OCI-LY1 (cell line): ENCODE results near the gene MRPL36.

ENCODE experiments used
- H2AFZ ChIP-seq: fragments of 200-600 bp; sonication (generic), shearing (Covaris generic); 2 replicates; pipeline ENCODE4 v1.6.0; 2014; ENCODE audit warnings: antibody characterized with exemption, mild to moderate bottlenecking, low read length
- H3F3A ChIP-seq: fragments of 200-600 bp; sonication (generic), shearing (Covaris generic); 2 replicates; pipeline ENCODE4 v1.6.0; 2014; ENCODE audit warnings: mild to moderate bottlenecking, antibody characterized with exemption, low read length, moderate library complexity; ENCODE audit not compliant: insufficient read depth
- H3K27ac ChIP-seq: fragments of 200-600 bp; sonication (generic); 2 replicates; pipeline ENCODE4 v1.5.1; 2014; ENCODE audit warnings: low read length, mixed run types, mild to moderate bottlenecking, low read depth; ENCODE audit not compliant: poor library complexity, severe bottlenecking
- H3K27me3 ChIP-seq: fragments of 200-600 bp; sonication (generic); 2 replicates; pipeline ENCODE4 v1.6.0; 2014; ENCODE audit warnings: antibody characterized with exemption, mild to moderate bottlenecking, low read length, moderate library complexity; ENCODE audit not compliant: insufficient read depth
- H3K36me3 ChIP-seq: fragments of 200-600 bp; sonication (generic); 2 replicates; pipeline ENCODE4 v1.6.1; 2014; ENCODE audit warnings: mild to moderate bottlenecking, antibody characterized with exemption, low read length, moderate library complexity, mixed read lengths; ENCODE audit not compliant: insufficient read depth
- H3K4me1 ChIP-seq: fragments of 200-600 bp; sonication (generic); 2 replicates; pipeline ENCODE4 v1.5.1; 2014; ENCODE audit warnings: mild to moderate bottlenecking, low read length, moderate library complexity; ENCODE audit not compliant: insufficient read depth, severe bottlenecking
- H3K4me2 ChIP-seq: fragments of 200-600 bp; sonication (generic), shearing (Covaris generic); 2 replicates; pipeline ENCODE4 v1.6.1; 2014; ENCODE audit warnings: low read length
- H3K4me3 ChIP-seq: fragments of 200-600 bp; sonication (generic); 2 replicates; pipeline ENCODE4 v1.5.1; 2014; ENCODE audit warnings: low read length, low read depth, mild to moderate bottlenecking, mixed read lengths; ENCODE audit not compliant: poor library complexity, severe bottlenecking
- H3K79me2 ChIP-seq: fragments of 200-600 bp; shearing (Covaris generic); 2 replicates; pipeline ENCODE4 v1.6.1; 2016; ENCODE audit warnings: mixed run types, low read length, mixed read lengths; ENCODE audit not compliant: insufficient read depth
- H3K9ac ChIP-seq: fragments of 200-600 bp; sonication (generic), shearing (Covaris generic); 2 replicates; pipeline ENCODE4 v1.6.1; 2014; ENCODE audit warnings: mild to moderate bottlenecking, low read length, mixed read lengths
- H3K9me2 ChIP-seq: fragments of 200-600 bp; sonication (generic), shearing (Covaris generic); 2 replicates; pipeline ENCODE4 v1.6.1; 2014; ENCODE audit warnings: low read depth, mild to moderate bottlenecking, low read length, mixed read lengths
- H3K9me3 ChIP-seq: fragments of 200-600 bp; shearing (Covaris generic); 2 replicates; pipeline ENCODE4 v1.6.1; 2014; ENCODE audit warnings: low read length, mixed read lengths
- H4K20me1 ChIP-seq: fragments of 200-600 bp; sonication (generic), shearing (Covaris generic); 2 replicates; pipeline ENCODE4 v1.6.0; 2016; ENCODE audit warnings: mild to moderate bottlenecking, low read length; ENCODE audit not compliant: insufficient read depth
- EZH2 ChIP-seq: fragments of 200-600 bp; sonication (generic), shearing (Covaris generic); IDR thresholded peaks from 2 replicates; pipeline ENCODE4 v1.8.0; 2017; ENCODE audit warnings: borderline replicate concordance, mixed run types, mild to moderate bottlenecking, antibody characterized with exemption, low read length, moderate library complexity, mixed read lengths
- TF ChIP-seq, protein P1 (sequence below): fragments of 200-600 bp; sonication (generic), shearing (Covaris generic); IDR thresholded peaks from 2 replicates; pipeline ENCODE4 v1.5.1; 2017; ENCODE audit warnings: mild to moderate bottlenecking, antibody characterized with exemption, low read length, moderate library complexity, mixed read lengths

MRPL36 gene

DNA sequence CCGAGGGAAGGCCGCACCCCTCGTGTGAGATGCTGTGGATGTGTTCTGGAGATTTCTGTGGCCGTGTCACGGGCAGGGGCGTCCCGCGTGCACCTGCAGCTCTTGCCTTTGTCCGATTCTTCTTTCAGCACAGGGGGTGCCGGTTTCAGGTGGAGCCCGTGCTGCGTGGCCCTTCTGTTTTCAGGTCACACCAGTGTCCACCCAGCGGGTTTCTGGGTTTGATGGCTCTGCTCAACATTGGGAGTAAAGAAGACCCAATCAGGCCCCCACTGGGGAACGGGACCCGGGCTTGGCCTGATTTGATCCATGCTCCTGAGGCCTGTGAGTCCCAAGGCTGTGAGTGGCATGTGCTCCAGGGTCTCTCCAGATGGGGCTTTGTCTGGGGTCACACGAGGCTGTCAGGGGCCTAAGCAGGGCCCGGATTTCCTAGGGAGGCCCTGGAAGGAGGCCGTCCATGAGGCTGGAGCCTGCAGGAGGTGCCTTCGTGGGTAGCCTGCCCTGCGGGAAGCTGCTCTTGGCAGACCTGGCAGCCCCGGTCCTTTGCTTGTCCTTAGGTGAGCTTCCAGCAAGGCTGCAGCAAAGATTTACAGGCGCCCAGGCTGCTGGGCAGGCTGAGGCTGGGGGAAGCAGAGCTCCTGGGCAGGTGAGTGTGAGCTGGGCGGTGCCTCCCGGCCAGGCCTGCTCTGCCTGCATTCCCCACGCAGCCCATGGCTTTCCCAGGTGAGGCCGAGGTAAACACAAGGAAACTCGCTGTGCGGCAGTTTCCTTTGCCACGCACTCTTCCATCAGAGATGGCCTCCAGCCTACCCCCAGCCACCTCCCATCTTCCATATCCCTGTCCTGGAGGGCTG is 12.8 kb downstream of the MRPL36 start:
- TF ChIP-seq, protein P1, sequence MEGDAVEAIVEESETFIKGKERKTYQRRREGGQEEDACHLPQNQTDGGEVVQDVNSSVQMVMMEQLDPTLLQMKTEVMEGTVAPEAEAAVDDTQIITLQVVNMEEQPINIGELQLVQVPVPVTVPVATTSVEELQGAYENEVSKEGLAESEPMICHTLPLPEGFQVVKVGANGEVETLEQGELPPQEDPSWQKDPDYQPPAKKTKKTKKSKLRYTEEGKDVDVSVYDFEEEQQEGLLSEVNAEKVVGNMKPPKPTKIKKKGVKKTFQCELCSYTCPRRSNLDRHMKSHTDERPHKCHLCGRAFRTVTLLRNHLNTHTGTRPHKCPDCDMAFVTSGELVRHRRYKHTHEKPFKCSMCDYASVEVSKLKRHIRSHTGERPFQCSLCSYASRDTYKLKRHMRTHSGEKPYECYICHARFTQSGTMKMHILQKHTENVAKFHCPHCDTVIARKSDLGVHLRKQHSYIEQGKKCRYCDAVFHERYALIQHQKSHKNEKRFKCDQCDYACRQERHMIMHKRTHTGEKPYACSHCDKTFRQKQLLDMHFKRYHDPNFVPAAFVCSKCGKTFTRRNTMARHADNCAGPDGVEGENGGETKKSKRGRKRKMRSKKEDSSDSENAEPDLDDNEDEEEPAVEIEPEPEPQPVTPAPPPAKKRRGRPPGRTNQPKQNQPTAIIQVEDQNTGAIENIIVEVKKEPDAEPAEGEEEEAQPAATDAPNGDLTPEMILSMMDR = no peak
- TF ChIP-seq EZH2 = no peak
- Histone ChIP-seq H3K79me2 (no peaks in the 10 kb centered on the region), H3K27me3 (no peaks in the 10 kb centered on the region; the same call in 1 of the 2 replicates)

DNA sequence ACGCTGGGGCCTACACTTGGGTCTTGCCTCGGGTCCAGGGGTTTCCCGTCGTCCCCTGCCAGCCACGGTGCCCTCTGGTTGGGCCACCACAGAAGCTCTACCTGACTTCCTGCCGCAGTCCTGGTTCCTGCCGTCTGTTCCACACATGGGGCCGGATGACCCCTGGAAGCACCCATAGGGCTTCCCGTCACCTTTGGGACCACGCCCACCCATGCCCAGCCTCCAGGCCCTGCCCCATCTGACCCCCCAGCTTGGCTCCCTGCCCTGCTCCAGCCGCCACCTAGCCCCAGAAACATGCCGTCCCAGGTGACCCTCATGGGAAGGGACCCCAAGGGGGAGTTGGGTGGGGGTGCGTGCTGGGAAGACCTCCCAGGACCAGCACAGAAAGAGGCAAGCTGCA is 13.7 kb downstream of the MRPL36 start:
- H3K4me3 ChIP-seq = no peak overlapping the region
- no peak overlapping the region for H3K4me2 ChIP-seq
- H3K27ac ChIP-seq = no peak overlapping the region
- H4K20me1 ChIP-seq = no peaks in the 10 kb centered on the region
- H3K9ac ChIP-seq = no peak overlapping the region
- H3K79me2 ChIP-seq = no peaks in the 10 kb centered on the region
- no peaks in the 10 kb centered on the region for H3K9me3 ChIP-seq
- no peaks in the 10 kb centered on the region for H3K36me3 ChIP-seq
- H3K4me1 ChIP-seq = peaks cover 40% of the 10 kb centered on the region
- H2AFZ ChIP-seq = no peak overlapping the region
- no peaks in the 10 kb centered on the region for H3K9me2 ChIP-seq
- H3K27me3 ChIP-seq = no peaks in the 10 kb centered on the region
- TF ChIP-seq EZH2 = no peak
- TF ChIP-seq, protein P1 = no peak
- no peaks in the 10 kb centered on the region for H3F3A ChIP-seq

More for the DNA sequence above, 12.8 kb downstream of the MRPL36 start:
- no peaks in the 10 kb centered on the region for H3K9me2 ChIP-seq
- peaks cover 38% of the 10 kb centered on the region for H3K4me1 ChIP-seq
- no peaks in the 10 kb centered on the region for H3K36me3 ChIP-seq
- no peaks in the 10 kb centered on the region for H3F3A ChIP-seq
- H3K27ac ChIP-seq = no peak overlapping the region
- H2AFZ ChIP-seq = no peak overlapping the region
- H3K4me2 ChIP-seq = no peak overlapping the region
- no peaks in the 10 kb centered on the region for H3K9me3 ChIP-seq
- no peaks in the 10 kb centered on the region for H4K20me1 ChIP-seq
- H3K9ac ChIP-seq = no peak overlapping the region
- no peak overlapping the region for H3K4me3 ChIP-seq

DNA sequence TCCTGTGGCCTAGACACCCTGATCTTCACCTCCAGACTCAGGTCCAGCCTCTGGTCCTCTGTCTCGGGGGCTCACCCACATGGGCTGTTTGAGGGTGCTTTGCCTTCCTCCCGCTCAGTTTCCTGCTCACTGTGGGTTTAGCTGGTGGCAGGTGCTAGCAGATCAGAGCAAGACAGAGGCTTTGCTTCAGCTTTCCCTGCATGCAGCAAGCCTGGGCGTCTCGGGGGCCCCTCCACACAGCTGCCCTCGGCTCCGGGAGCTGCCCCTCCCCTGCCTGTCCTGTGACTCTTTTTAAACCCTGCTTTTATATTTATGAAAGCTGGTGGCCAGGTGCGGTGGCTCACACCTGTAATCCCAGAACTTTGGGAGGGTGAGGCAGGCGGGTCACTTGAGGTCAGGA is 14.6 kb downstream of the MRPL36 start:
- no peak overlapping the region for H2AFZ ChIP-seq
- no peaks in the 10 kb centered on the region for H3K27me3 ChIP-seq
- no peaks in the 10 kb centered on the region for H3K9me2 ChIP-seq
- no peaks in the 10 kb centered on the region for H4K20me1 ChIP-seq
- no peak for TF ChIP-seq EZH2
- TF ChIP-seq, protein P1 = no peak
- H3K4me1 ChIP-seq = peaks cover 40% of the 10 kb centered on the region
- no peaks in the 10 kb centered on the region for H3K79me2 ChIP-seq
- H3F3A ChIP-seq = no peaks in the 10 kb centered on the region
- H3K4me3 ChIP-seq = no peak overlapping the region
- no peaks in the 10 kb centered on the region for H3K9me3 ChIP-seq
- no peaks in the 10 kb centered on the region for H3K36me3 ChIP-seq
- no peak overlapping the region for H3K27ac ChIP-seq
- H3K9ac ChIP-seq = no peak overlapping the region
- H3K4me2 ChIP-seq = no peak overlapping the region
